K562 (cell line): Measurements from ENCODE around the gene VKORC1. TPM values are rescaled to one million over a fixed set of nuclear protein-coding genes. Genes with fewer than 3 reads are reported as not detected.

ENCODE experiments used
- ARID1B ChIP-seq: fragments of 450-650 bp; IDR thresholded peaks from 2 replicates; pipeline ENCODE4 v1.6.1; 2016; ENCODE audit warnings: antibody characterized with exemption, mild to moderate bottlenecking, inconsistent platforms
- ASH1L ChIP-seq: fragments of 450-650 bp; IDR thresholded peaks from 2 replicates; pipeline ENCODE4 v1.6.1; 2018; ENCODE audit warnings: borderline replicate concordance, mild to moderate bottlenecking, low read depth; ENCODE audit not compliant: partially characterized antibody
- DDX20 ChIP-seq: fragments of 450-650 bp; IDR thresholded peaks from 2 replicates; pipeline ENCODE4 v1.6.1; 2016; ENCODE audit warnings: missing genetic modification characterization, low read depth, mild to moderate bottlenecking, missing compliant biosample characterization, moderate library complexity
- GATAD2A ChIP-seq: fragments of 450-650 bp; IDR thresholded peaks from 2 replicates; pipeline ENCODE4 v1.6.1; 2017
- GATAD2B ChIP-seq: fragments of 450-650 bp; IDR thresholded peaks from 2 replicates; pipeline ENCODE4 v1.6.1; 2017; ENCODE audit warnings: mild to moderate bottlenecking, borderline replicate concordance
- MAFF ChIP-seq: IDR thresholded peaks from 2 replicates; pipeline ENCODE4 v1.6.1; 2012; ENCODE audit warnings: low read length, improper control_type of control experiment
- MYNN ChIP-seq, 2 experiments: sonication (generic); formaldehyde crosslinking in 1 of 2; IDR thresholded peaks; 2 replicates each; pipeline versions ENCODE4 v1.5.0 to v1.6.1; 2016 to 2020; ENCODE audit warnings: antibody characterized with exemption in 1 of 2, missing genetic modification reagents in 1 of 2
- NR2C1 ChIP-seq, 2 experiments: fragments of 450-650 bp; IDR thresholded peaks; 2 replicates each; pipeline ENCODE4 v1.6.1; 2017; ENCODE audit warnings: mild to moderate bottlenecking in 2 of 2, antibody characterized with exemption in 1 of 2, inconsistent platforms in 1 of 2, missing compliant biosample characterization in 1 of 2, missing genetic modification characterization in 1 of 2
- POLR2B ChIP-seq: fragments of 450-650 bp; IDR thresholded peaks from 2 replicates; pipeline ENCODE4 v1.6.1; 2018; ENCODE audit warnings: low read depth; ENCODE audit not compliant: partially characterized antibody
- SIN3B ChIP-seq: fragments of 450-650 bp; IDR thresholded peaks from 2 replicates; pipeline ENCODE4 v1.6.1; 2017; ENCODE audit warnings: low read depth, mild to moderate bottlenecking, moderate library complexity
- SMAD1 ChIP-seq: fragments of 150-350 bp; IDR thresholded peaks from 2 replicates; pipeline ENCODE4 v1.6.1; 2014; ENCODE audit warnings: low read length, low read depth; ENCODE audit not compliant: partially characterized antibody
- TAF9B ChIP-seq: fragments of 450-650 bp; IDR thresholded peaks from 2 replicates; pipeline ENCODE4 v1.6.1; 2018; ENCODE audit warnings: mild to moderate bottlenecking; ENCODE audit not compliant: partially characterized antibody
- ZBTB34 ChIP-seq: fragments of 250-450 bp; sonication (Bioruptor Pico); IDR thresholded peaks from 2 replicates; pipeline ENCODE4 v1.8.0; 2021; ENCODE audit warnings: mild to moderate bottlenecking, moderate library complexity
- ZBTB5 ChIP-seq: fragments of 450-650 bp; IDR thresholded peaks from 2 replicates; pipeline ENCODE4 v1.6.1; 2017; ENCODE audit warnings: antibody characterized with exemption
- ZNF431 ChIP-seq: sonication (generic); formaldehyde crosslinking; IDR thresholded peaks from 2 replicates; pipeline ENCODE4 v1.8.0; 2022; ENCODE audit warnings: mild to moderate bottlenecking, missing genetic modification reagents
- polyA plus RNA-seq, 8 experiments: library from polyadenylated mRNA; depleted of rRNA in 4 of 8; stranded (reverse) in 5 of 8; unstranded in 3 of 8; fragments of >200 nt; fragmentation: Nextera tagmentation in 2 of 8; fragmentation: Illumina TruSeq in 1 of 8; extraction: Ambion mirVana in 2 of 8; extraction: Trizol in 1 of 8; gene quantifications; 2 replicates each; pipeline versions ENCODE4 v1.2.1 to v1.2.3, GENCODE V29; 2011 to 2014; ENCODE audit warnings: inconsistent platforms in 1 of 8, missing spikeins in 1 of 8
- total RNA-seq, 7 experiments: library from RNA; depleted of rRNA in 6 of 7; stranded (reverse); fragments of >200 nt in 6 of 7; fragmentation: Illumina TruSeq in 2 of 7; extraction: Trizol in 2 of 7; gene quantifications; 2 replicates each; pipeline versions ENCODE4 v1.2.1 to v1.2.3, GENCODE V29; 2011 to 2021; ENCODE audit warnings: low replicate concordance in 1 of 7
- TF ChIP-seq, protein P1 (sequence below): fragments of 450-650 bp; IDR thresholded peaks from 2 replicates; pipeline ENCODE4 v1.6.1; 2017; ENCODE audit warnings: antibody characterized with exemption, mild to moderate bottlenecking

VKORC1 gene
- total and polyA plus RNA-seq, 9 of the 15 experiments (the other 6 are each of a cell fraction or from before 2014, with no cell fraction given) = 30.0 to 119 (median 62.1) TPM

DNA sequence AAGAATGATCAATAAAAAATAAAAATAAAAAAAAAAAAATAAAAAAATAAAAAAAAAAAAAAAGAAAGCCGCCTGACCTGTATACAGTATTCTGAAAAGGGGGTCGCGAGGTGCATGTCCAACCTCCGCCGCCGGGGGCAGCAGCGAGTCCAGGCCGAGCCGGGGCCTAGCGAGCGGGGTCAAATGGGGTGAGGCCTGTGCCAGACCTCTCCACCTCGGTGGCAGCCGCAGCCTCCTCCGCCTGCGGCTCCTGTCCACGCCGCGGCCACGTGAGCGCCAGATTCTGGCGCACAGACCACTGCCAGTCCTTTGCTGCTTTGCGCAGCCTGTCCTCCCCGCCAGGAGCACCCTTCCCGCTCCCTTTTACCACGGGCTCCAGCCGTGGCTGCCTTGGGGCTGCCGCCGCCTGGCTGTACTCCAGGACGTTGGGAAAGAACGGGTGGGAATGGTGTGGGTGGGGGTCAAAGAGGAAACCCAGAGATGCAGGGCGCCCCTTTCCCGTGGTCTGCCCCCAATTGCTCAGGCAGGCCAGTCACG, 11.1 kb upstream of the VKORC1 start (continued):
- TF ChIP-seq ZBTB5 (no peak), SIN3B (no peak), ARID1B (peak; percentile 66), TAF9B (peak; percentile 25), ZNF431 (CRISPR knock-in tag) (peak; percentile 70; the same call in 1 of the 2 replicates), ZBTB34 (CRISPR knock-in tag) (peak; percentile 83; the same call in 1 of the 2 replicates), NR2C1 (IDR thresholded peaks at IDR 0.05) (peak; percentile 73), NR2C1 (tag; IDR thresholded peaks at IDR 0.05) (peak; percentile 80), GATAD2B (peak; percentile 90; the same call in 1 of the 2 replicates), DDX20 (tag) (no peak), ASH1L (no peak), POLR2B (peak; percentile 40), MYNN (IDR thresholded peaks at IDR 0.05) (peak; percentile 76; the same call in 1 of the 2 replicates), MYNN (CRISPR knock-in tag; IDR thresholded peaks at IDR 0.05) (no peak), GATAD2A (peak; percentile 93), SMAD1 (no peak), MAFF (no peak)
- TF ChIP-seq, protein P1, sequence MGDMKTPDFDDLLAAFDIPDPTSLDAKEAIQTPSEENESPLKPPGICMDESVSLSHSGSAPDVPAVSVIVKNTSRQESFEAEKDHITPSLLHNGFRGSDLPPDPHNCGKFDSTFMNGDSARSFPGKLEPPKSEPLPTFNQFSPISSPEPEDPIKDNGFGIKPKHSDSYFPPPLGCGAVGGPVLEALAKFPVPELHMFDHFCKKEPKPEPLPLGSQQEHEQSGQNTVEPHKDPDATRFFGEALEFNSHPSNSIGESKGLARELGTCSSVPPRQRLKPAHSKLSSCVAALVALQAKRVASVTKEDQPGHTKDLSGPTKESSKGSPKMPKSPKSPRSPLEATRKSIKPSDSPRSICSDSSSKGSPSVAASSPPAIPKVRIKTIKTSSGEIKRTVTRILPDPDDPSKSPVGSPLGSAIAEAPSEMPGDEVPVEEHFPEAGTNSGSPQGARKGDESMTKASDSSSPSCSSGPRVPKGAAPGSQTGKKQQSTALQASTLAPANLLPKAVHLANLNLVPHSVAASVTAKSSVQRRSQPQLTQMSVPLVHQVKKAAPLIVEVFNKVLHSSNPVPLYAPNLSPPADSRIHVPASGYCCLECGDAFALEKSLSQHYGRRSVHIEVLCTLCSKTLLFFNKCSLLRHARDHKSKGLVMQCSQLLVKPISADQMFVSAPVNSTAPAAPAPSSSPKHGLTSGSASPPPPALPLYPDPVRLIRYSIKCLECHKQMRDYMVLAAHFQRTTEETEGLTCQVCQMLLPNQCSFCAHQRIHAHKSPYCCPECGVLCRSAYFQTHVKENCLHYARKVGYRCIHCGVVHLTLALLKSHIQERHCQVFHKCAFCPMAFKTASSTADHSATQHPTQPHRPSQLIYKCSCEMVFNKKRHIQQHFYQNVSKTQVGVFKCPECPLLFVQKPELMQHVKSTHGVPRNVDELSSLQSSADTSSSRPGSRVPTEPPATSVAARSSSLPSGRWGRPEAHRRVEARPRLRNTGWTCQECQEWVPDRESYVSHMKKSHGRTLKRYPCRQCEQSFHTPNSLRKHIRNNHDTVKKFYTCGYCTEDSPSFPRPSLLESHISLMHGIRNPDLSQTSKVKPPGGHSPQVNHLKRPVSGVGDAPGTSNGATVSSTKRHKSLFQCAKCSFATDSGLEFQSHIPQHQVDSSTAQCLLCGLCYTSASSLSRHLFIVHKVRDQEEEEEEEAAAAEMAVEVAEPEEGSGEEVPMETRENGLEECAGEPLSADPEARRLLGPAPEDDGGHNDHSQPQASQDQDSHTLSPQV = peak; percentile 97
